MM.1S (cell line): ENCODE results near the gene MRAS.

Experiments used
- DNase-seq: peaks from one replicate; pipeline ENCODE4 v3.0.0-alpha.2; 2015
- H2AFZ ChIP-seq: fragments of 300-600 bp; sonication (generic); 2 replicates; pipeline ENCODE4 v1.6.0; 2016; ENCODE audit warnings: antibody characterized with exemption, low read length
- H3F3A ChIP-seq: fragments of 300-600 bp; sonication (generic); 2 replicates; pipeline ENCODE4 v1.6.1; 2016; ENCODE audit warnings: mild to moderate bottlenecking, antibody characterized with exemption, low read length, moderate library complexity, mixed read lengths; ENCODE audit not compliant: insufficient read depth
- H3K27ac ChIP-seq: fragments of 300-600 bp; sonication (generic); 2 replicates; pipeline ENCODE4 v1.5.1; 2016; ENCODE audit warnings: mild to moderate bottlenecking, low read length
- H3K27me3 ChIP-seq: fragments of 300-600 bp; sonication (generic); replicated peaks from 2 replicates; pipeline ENCODE4 v1.6.0; 2016; ENCODE audit warnings: low read length; ENCODE audit not compliant: insufficient read depth
- H3K36me3 ChIP-seq: fragments of 300-600 bp; sonication (generic); replicated peaks from 2 replicates; pipeline ENCODE4 v1.6.1; 2016; ENCODE audit warnings: mild to moderate bottlenecking, low read length, mixed read lengths; ENCODE audit not compliant: insufficient read depth
- H3K4me1 ChIP-seq: fragments of 300-600 bp; sonication (generic); 2 replicates; pipeline ENCODE4 v1.6.1; 2016; ENCODE audit warnings: low read length, mixed read lengths
- H3K4me2 ChIP-seq: fragments of 300-600 bp; sonication (generic); 2 replicates; pipeline ENCODE4 v1.6.0; 2016; ENCODE audit warnings: low read depth, low read length
- H3K4me3 ChIP-seq: fragments of 300-600 bp; sonication (generic); 2 replicates; pipeline ENCODE4 v1.5.1; 2016; ENCODE audit warnings: low read length, mixed read lengths
- H3K79me2 ChIP-seq: fragments of 300-600 bp; sonication (generic); 2 replicates; pipeline ENCODE4 v1.6.1; 2016; ENCODE audit warnings: mixed run types, low read length, mixed read lengths
- H3K9ac ChIP-seq: fragments of 300-600 bp; sonication (generic); 2 replicates; pipeline ENCODE4 v1.6.1; 2016; ENCODE audit warnings: low read length, mixed read lengths
- H3K9me2 ChIP-seq: fragments of 300-600 bp; sonication (generic); replicated peaks from 2 replicates; pipeline ENCODE4 v1.6.1; 2016; ENCODE audit warnings: mild to moderate bottlenecking, low read length, mixed read lengths; ENCODE audit not compliant: insufficient read depth
- H3K9me3 ChIP-seq: fragments of 300-600 bp; sonication (generic); replicated peaks from 2 replicates; pipeline ENCODE4 v1.6.1; 2016; ENCODE audit warnings: mild to moderate bottlenecking, low read length, mixed read lengths; ENCODE audit not compliant: insufficient read depth
- H4K20me1 ChIP-seq: fragments of 300-600 bp; sonication (generic); 2 replicates; pipeline ENCODE4 v1.6.1; 2016; ENCODE audit warnings: mild to moderate bottlenecking, low read length, moderate library complexity, mixed read lengths; ENCODE audit not compliant: insufficient read depth
- CTCF ChIP-seq: fragments of 300-600 bp; sonication (generic); IDR thresholded peaks from 2 replicates; pipeline ENCODE4 v1.5.1; 2016; ENCODE audit warnings: antibody characterized with exemption, low read length, mixed read lengths
- EZH2 ChIP-seq: fragments of 300-600 bp; sonication (generic); optimal IDR thresholded peaks from 2 replicates; pipeline ENCODE3; 2017; ENCODE audit warnings: low read depth, mild to moderate bottlenecking, antibody characterized with exemption, low read length, mixed read lengths
- EZH2phosphoT487 ChIP-seq: fragments of 300-600 bp; sonication (generic); IDR thresholded peaks from 2 replicates; pipeline ENCODE4 v1.6.1; 2018; ENCODE audit warnings: antibody characterized with exemption, low read length

The MRAS gene

DNA sequence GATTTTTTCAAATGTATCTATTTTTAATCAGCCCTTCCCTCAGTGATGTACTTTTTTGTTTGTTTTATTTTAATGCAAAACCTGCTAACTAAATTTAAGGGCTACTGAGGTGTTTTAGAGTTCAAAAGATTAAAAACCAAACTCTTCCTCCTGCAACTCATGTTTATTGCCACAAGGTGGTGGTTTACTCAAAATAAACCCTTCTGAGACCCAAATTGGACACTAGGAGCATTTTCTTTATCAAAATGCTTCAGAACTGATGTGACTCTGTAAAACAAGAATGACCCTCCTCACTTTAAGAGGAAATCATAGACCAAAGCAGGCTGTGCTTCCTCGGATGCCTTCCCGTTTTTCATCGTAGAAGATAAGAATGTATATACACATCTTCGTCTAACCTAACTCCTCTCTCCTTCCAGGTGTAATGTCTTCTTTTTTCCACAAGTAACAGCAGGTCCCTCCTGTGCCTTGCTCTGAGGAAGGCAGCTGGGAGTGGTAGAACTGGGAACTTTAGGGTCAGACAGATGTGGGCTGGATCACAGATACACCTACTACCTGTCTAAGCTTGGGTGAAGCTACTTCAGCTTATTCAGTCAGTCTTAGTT, 15.8 kb upstream of the MRAS start:
- no peaks in the 10 kb centered on the region for H3K9me2 ChIP-seq
- H3K4me2 ChIP-seq: no peak overlapping the region
- TF ChIP-seq CTCF (peak; percentile 57), EZH2 (no peak)
- no peak overlapping the region for H3K4me3 ChIP-seq
- no peaks in the 10 kb centered on the region for H3K9me3 ChIP-seq
- DNase-seq: peak; percentile 50
- 0 out of 2 replicates have a peak, but pooled peaks cover 9% of the 10 kb centered on the region for H3K27me3 ChIP-seq
- no peak overlapping the region for H3K9ac ChIP-seq
- no peak overlapping the region for H2AFZ ChIP-seq
- no peak overlapping the region for H3K27ac ChIP-seq
- peaks cover 6% of the 10 kb centered on the region; the same call in 1 of the 2 replicates for H3K4me1 ChIP-seq
- no peaks in the 10 kb centered on the region for H3K36me3 ChIP-seq
- no peaks in the 10 kb centered on the region for H3F3A ChIP-seq
- no peaks in the 10 kb centered on the region for H4K20me1 ChIP-seq
- H3K79me2 ChIP-seq: no peaks in the 10 kb centered on the region

GRCh38 chr3:138334608-138335007, 13.8 kb upstream of the MRAS start:
- Histone ChIP-seq H3K79me2 (no peaks in the 10 kb centered on the region), H3K36me3 (no peaks in the 10 kb centered on the region), H2AFZ (no peak overlapping the region), H3K9ac (no peak overlapping the region), H3K4me1 (peaks cover 6% of the 10 kb centered on the region; the same call in 1 of the 2 replicates), H3K9me2 (no peaks in the 10 kb centered on the region), H3K4me2 (no peak overlapping the region), H3F3A (no peaks in the 10 kb centered on the region), H3K27me3 (0 out of 2 replicates have a peak, but pooled peaks cover 9% of the 10 kb centered on the region), H3K4me3 (no peak overlapping the region), H3K27ac (no peak overlapping the region), H3K9me3 (no peaks in the 10 kb centered on the region), H4K20me1 (no peaks in the 10 kb centered on the region)
- DNase-seq: no peak
- TF ChIP-seq EZH2 (no peak), EZH2phosphoT487 (no peak)

DNA sequence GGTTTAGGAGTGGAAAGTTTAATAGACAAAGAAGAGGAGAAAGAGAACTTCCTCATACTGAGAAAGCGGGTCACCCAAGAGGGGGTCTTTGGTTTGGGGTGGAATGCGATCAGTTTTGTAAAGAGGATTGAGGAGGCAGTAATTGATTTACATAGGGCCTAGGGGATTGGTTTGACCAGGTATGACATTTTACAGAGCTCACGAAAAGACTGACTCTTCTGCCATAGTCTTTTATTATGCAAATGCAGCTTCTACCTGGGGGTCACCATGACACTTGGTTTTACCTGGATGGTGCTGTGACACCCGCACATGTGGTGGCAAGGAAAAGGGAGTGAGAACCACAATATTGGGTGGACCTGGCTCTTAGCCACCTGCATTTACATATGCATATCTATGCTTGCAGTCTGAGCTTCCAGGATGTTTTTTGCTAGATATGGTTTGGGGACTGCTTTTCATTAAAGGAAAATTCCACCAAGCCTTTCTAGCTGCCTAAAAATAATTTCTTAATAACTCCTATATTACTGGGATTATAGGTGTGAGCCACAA, 11.9 kb upstream of the MRAS start:
- no peaks in the 10 kb centered on the region for H3K9me2 ChIP-seq
- no peaks in the 10 kb centered on the region for H3K79me2 ChIP-seq
- H3K27me3 ChIP-seq: no peaks in the 10 kb centered on the region
- no peaks in the 10 kb centered on the region for H3K9me3 ChIP-seq
- no peaks in the 10 kb centered on the region for H4K20me1 ChIP-seq
- H3K4me3 ChIP-seq: no peak overlapping the region
- H3K4me2 ChIP-seq: no peak overlapping the region
- TF ChIP-seq CTCF: no peak
- no peak for TF ChIP-seq EZH2phosphoT487
- TF ChIP-seq EZH2: no peak
- H2AFZ ChIP-seq: no peak overlapping the region
- no peak overlapping the region for H3K9ac ChIP-seq
- no peak overlapping the region for H3K27ac ChIP-seq
- no peak for DNase-seq
- H3F3A ChIP-seq: no peaks in the 10 kb centered on the region
- no peaks in the 10 kb centered on the region for H3K36me3 ChIP-seq
- H3K4me1 ChIP-seq: no peaks in the 10 kb centered on the region

DNA sequence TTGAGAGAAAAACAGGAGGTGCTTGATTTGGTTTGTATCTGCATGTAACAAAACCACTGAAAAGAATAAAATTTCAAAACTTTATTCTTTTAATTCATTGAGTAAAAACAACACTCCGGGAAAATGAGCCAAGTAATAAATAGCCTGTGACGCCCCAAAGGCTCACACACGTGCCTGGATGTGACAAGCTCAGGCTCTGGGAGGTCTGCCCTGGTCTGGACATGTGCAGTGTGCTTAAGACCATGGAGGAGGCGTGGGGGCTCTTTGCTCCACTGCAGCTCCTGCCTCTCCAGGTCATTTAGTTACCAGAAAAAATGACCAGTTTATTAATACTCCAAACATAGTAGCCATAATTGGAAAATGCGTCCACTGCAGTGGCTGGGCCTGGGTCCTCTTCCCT, 10.1 kb upstream of the MRAS start:
- Histone ChIP-seq H3K9ac (no peak overlapping the region), H2AFZ (no peak overlapping the region), H3K9me2 (no peaks in the 10 kb centered on the region), H3K36me3 (no peaks in the 10 kb centered on the region), H3K4me2 (no peak overlapping the region), H3K27ac (no peak overlapping the region), H3K4me1 (no peaks in the 10 kb centered on the region), H3K27me3 (no peaks in the 10 kb centered on the region), H3K9me3 (no peaks in the 10 kb centered on the region), H3F3A (no peaks in the 10 kb centered on the region), H3K79me2 (no peaks in the 10 kb centered on the region), H4K20me1 (no peaks in the 10 kb centered on the region), H3K4me3 (no peak overlapping the region)
- TF ChIP-seq CTCF: no peak
- no peak for TF ChIP-seq EZH2
- no peak for TF ChIP-seq EZH2phosphoT487
- DNase-seq: no peak
